ENCODE data around the gene PPP6C.
"Not testable (repeated sequence)": the region's sequence is repeated elsewhere in the genome, so short reads cannot be mapped to it uniquely, and the experiment has no call there.

PPP6C gene

GRCh38 chr9:125189361-125190289 is at the start of gene PPP6C:
PPP6C (minus strand) TSS chr9:125189803; CDS start chr9:125189718, 85 bp downstream.
- peak; percentile 92 to 97 (median 95) for DNase-seq

GRCh38 chr9:125238915-125239446 is 49.4 kb upstream of the PPP6C start:
- no peak for DNase-seq

- no peak for DNase-seq
These were observed 48.7 kb upstream of the PPP6C start for GRCh38 chr9:125238127-125238914.

- not testable (repeated sequence) for DNase-seq
These were observed 47.0 kb upstream of the PPP6C start for GRCh38 chr9:125236520-125237159.

- DNase-seq: no peak
These were observed 46.4 kb upstream of the PPP6C start for GRCh38 chr9:125235804-125236519.

- not testable (repeated sequence) for DNase-seq
These were observed 44.5 kb upstream of the PPP6C start for GRCh38 chr9:125234099-125234498.

- DNase-seq: no peak
These were observed 44.1 kb upstream of the PPP6C start for GRCh38 chr9:125233678-125234077.

- DNase-seq: no peak
These were observed 38.2 kb upstream of the PPP6C start for GRCh38 chr9:125227761-125228160.

GRCh38 chr9:125224858-125225257 is 35.3 kb upstream of the PPP6C start:
- DNase-seq: not testable (repeated sequence)

- DNase-seq: no peak
These were observed 29.0 kb upstream of the PPP6C start for GRCh38 chr9:125218621-125219020.

GRCh38 chr9:125214186-125214585 is 24.6 kb upstream of the PPP6C start:
- DNase-seq: no peak

- DNase-seq: no peak
These were observed 14.9 kb upstream of the PPP6C start for GRCh38 chr9:125204477-125204876.

GRCh38 chr9:125202846-125203618 is 13.4 kb upstream of the PPP6C start:
- DNase-seq: no peak

- peak; percentile 48 to 87 (median 72) for DNase-seq
These were observed 10.8 kb upstream of the PPP6C start, which contains the start of gene RABEPK for GRCh38 chr9:125200216-125201047. RABEPK (plus strand) TSS chr9:125200542; CDS start chr9:125203014, 2,472 bp downstream.

GRCh38 chr9:125195591-125195990 is 6.0 kb upstream of the PPP6C start:
- not testable (repeated sequence) for DNase-seq

GRCh38 chr9:125194466-125194865 is 4.9 kb upstream of the PPP6C start:
- DNase-seq: not testable (repeated sequence)

GRCh38 chr9:125190361-125190801 is 778 bp upstream of the PPP6C start:
- no peak for DNase-seq

- DNase-seq: peak in 3 of 4 experiments; percentile 21 to 38 (median 36)
These were observed 617 bp downstream of the PPP6C start for GRCh38 chr9:125189011-125189360.

- no peak for DNase-seq
These were observed 6.0 kb downstream of the PPP6C start for GRCh38 chr9:125183561-125183960.

GRCh38 chr9:125183054-125183453 is 6.5 kb downstream of the PPP6C start:
- DNase-seq: no peak
